Skeletal muscle cell (primary cell): ENCODE measurements around the gene GPR157.

Experiments
- DNase-seq: peaks from one replicate; pipeline ENCODE4 v3.0.0-alpha.2; 2010; ENCODE audit warnings: low read depth
- H3K4me3 ChIP-seq: 2 replicates; pipeline ENCODE4 v1.5.1; 2011; ENCODE audit warnings: low read depth, mild to moderate bottlenecking, control low read depth, low read length, moderate library complexity

Gene GPR157

DNA sequence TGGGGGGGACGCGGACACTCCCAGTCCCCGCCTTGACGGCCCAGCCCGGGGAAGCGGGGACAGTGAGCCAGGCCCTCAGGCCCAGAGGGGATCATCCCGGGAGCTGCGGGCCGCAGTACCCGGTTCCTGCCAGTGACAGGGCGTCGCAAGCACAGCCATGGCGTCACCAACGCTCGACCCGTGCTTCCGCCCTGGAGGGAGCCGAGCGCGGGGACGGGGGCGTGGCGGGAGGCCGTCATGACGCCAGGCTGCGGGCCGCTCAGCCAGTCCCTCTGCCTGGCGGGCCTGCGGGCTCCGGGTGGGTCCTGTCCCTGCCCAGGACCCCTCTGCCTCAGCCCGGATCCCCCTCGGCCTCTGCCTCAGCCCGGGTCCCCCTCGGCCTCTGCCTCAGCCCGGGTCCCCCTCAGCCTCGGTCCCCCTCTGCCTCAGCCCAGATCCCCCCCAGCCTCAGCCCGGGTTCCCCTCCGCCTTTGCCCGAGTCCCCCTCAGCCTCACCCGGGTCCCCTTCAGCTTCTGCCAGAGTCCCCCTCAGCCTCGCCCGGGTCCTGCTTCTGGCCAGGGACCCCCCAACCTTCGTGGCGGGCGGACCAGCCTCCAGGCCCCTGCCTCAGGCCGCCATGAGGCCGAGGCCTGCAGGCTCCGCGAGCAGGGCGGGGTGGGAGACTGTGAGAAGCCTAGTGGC is 57.2 kb downstream of the GPR157 start:
- no peak overlapping the region for H3K4me3 ChIP-seq
- DNase-seq, result no peak

GRCh38 chr1:9070486-9070885 is 58.4 kb downstream of the GPR157 start:
- no peak overlapping the region for H3K4me3 ChIP-seq
- no peak for DNase-seq

GRCh38 chr1:9069326-9070100 is 59.4 kb downstream of the GPR157 start, which contains the start of gene SLC2A5:
TSS of gene SLC2A5 (minus strand) at chr1:9069635. CDS start at chr1:9069536, 99 bp downstream.
- no peak within 1 kb of the TSS for H3K4me3 ChIP-seq
- no peak for DNase-seq

DNA sequence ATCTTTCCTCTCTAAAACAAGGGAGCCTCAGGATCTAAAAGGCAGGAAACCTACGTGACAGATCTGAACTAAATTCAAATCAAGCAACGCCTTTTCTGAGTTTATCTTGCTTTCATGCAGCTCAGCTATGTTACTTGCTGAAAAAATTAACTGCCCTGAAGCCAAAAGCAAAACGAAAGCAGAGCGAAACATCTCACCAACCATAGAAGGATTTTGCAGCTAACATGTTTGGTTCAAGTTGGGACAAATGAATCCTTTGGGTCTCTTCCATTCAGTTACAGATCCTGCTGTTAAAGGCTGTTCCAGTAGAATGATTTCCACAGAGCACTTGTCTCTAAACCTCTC is 59.9 kb downstream of the GPR157 start:
- no peak for DNase-seq
- no peak overlapping the region for H3K4me3 ChIP-seq

DNA sequence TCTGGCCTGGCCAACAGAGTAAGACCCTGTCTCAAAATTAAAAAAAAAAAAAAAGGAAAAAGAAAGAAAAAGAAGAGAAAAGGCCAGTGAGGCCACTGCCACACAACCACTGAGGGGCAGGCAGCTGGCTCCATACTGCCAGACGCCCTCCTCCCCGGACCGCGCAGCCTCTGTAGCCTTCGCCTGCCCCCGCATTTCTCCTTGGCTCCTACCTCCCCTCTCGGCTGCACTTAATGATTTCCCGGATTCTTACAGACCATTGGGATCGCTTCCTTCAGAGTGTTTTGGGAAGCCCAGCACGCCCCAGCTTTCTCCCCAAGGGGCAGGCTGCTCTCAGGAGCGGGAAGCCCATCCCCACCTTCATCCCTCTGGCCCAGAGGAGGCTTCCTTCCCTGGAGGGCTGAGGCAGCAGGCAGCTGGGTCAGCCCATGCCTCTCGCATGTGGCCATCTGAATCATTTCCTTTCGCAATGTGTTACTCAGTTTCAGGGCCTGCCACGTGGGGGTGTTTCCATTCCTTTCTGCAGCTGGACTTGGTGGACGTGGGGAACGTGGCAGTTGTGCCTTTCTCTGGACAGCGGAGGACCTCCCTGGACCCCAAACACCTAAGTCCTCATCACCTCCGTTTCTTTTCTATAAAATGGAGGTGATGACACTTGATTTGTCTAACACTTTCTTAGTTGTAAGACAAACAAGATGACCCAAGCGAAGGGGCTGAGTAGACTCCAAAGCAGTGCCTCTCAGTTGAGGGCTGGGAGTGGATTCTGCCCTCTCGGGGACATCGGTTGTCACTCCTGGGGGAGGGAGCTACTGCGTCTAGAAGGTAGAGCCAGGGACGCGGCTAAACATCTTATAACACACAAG is 61.7 kb downstream of the GPR157 start:
- peak; percentile 91 for DNase-seq
- H3K4me3 ChIP-seq, result no peak overlapping the region

GRCh38 chr1:9065213-9065751 is 63.6 kb downstream of the GPR157 start:
- no peak overlapping the region for H3K4me3 ChIP-seq
- DNase-seq, result no peak

DNA sequence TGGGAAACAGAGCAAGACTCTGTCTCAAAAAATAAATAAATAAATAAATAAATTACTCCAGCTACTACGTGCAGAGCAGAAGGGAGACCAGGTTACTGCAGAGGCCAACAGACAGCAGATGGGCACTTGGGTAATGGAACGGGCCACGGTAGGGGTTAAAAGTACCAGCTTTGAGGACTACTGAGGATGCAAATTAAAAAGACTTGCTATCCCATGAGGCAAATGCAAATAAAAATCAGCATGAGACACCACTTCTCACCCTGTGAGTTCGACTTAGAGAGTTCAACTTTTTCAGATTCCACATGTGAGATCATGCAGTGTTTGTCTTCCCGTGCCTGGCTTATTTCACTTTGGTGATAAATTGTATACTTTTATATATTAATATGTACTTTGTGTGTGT is 66.1 kb downstream of the GPR157 start:
- no peak overlapping the region for H3K4me3 ChIP-seq
- DNase-seq, result no peak

- DNase-seq, result no peak
- no peak overlapping the region for H3K4me3 ChIP-seq
Measured at GRCh38 chr1:9062021-9062471, 66.9 kb downstream of the GPR157 start.

GRCh38 chr1:9061252-9061960 is 67.5 kb downstream of the GPR157 start:
- no peak overlapping the region for H3K4me3 ChIP-seq
- no peak for DNase-seq

DNA sequence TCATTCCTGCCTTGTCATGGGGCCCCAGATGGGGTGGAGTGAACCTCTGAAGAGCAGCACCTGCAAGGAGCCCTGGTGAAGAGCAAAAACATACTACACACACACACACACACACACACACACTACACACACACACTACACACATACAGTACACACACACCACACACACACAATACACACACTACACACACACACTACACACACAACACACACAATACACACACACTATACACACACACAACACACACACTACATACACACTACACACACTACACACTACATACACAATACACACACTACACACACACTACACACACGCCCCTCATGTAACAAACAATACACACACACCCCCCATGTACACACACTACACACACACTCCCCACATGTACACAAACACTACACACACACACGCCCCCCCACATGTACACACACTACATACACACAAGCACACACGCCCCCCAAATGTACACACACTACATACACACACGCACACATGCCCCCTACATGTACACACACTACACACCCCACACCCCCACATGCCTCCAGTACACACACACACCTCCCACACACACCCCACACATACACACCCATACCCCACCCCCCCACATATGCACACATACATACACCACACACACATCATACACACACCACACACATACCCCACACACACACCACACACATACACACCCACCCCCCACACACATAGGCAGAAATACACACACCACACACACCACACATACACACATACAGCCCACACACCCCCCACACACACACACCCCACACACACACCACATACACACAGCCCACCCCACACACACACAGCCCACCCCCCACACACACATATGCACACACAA is 68.8 kb downstream of the GPR157 start:
- H3K4me3 ChIP-seq, result no peak overlapping the region
- no peak for DNase-seq

GRCh38 chr1:9058465-9058864 is 70.4 kb downstream of the GPR157 start:
- DNase-seq, result no peak

GRCh38 chr1:9057851-9058250 is 71.1 kb downstream of the GPR157 start:
- no peak overlapping the region for H3K4me3 ChIP-seq
- DNase-seq, result no peak

More at GRCh38 chr1:9058465-9058864, 70.4 kb downstream of the GPR157 start:
- H3K4me3 ChIP-seq, result no peak overlapping the region

DNA sequence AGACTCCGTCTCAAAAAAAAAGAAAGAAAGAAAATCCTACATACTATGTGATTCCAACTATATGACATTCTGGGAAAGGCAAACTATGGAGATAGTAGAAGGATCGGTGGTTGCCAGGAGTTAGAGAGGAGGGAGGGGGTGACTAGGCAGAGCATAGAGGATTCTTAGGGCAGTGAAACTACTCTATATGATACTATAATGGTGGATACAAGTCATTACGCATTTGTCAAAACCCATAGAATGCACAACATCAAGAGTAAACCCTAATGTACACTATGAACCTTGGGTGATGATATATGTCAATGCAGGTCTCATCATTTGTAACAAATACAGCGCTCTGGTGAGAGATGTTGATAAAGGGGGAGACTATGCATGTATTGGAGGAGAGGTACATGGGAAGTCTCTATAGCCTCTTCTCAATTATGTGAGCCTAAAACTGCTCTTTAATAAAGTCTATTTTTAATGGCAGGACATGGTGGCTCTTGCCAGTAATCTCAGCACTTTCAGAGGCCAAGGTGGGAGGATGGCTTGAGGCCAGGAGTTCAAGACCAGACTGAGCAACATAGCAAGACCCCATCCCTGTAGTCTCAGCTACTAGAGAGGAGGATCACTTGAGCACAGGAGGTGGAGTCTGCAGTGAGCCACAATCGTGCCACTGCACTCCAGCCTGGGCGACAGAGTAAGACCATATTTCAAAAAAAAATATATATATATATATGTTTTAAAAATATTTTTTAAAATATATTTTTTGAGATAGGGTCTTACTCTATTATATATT is 76.4 kb downstream of the GPR157 start:
- DNase-seq, result no peak
- H3K4me3 ChIP-seq, result no peak overlapping the region

DNA sequence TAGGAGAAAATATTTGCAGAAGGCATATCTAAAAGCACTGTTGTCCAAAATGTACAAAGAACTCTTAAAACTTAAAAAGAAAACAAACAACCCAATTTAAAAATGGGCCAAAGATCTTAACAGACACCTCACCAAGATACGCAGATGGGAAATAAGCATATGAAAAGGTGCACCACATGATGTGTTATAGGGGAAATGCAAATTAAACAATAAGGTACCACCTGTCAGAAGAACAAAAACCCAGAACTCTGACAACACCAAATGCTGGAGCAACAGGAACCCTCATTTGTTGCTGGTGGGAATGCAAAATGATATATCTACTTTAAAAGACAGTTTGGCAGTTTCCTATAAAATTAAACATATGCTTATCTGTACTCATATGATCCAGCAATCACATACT is 77.5 kb downstream of the GPR157 start:
- DNase-seq, result no peak
- no peak overlapping the region for H3K4me3 ChIP-seq

- H3K4me3 ChIP-seq, result no peak overlapping the region
Measured at GRCh38 chr1:9050803-9051202, 78.1 kb downstream of the GPR157 start.

More at GRCh38 chr1:9050803-9051202, 78.1 kb downstream of the GPR157 start:
- DNase-seq, result no peak
